GM21360 (cell line): ENCODE results near the gene SPATA6L.
"Not testable (repeated sequence)": the region's sequence is repeated elsewhere in the genome, so short reads cannot be mapped to it uniquely, and the experiment has no call there.

Source experiments
- ATAC-seq: cut with Tn5 transposase; IDR thresholded peaks from one replicate; pipeline ENCODE4 v1.9.1; 2021; ENCODE audit warnings: mild to moderate bottlenecking, moderate library complexity; ENCODE audit not compliant: unreplicated experiment

Gene SPATA6L

GRCh38 chr9:4678679-4679267 is 12.5 kb upstream of the SPATA6L start:
- peak; percentile 13 for ATAC-seq

DNA sequence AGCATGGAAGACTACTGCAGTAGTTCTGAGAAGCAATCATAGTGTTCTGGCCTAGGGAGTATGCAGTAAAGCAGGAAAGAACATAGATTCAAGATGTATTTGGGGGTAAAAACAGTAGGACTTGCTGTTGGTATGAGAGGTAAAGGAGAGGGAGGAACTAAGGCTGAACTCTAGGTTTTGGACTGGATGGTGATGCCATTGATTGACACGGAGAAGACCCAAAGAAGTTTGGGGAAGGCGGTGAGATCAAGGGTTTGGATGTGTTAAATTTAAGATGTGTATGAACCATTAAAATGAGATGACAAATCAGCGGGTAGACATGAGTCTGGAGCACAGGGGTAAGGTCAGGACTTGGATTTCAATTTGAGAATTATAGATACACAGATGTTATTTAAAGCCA is 11.1 kb upstream of the SPATA6L start:
- no peak for ATAC-seq

DNA sequence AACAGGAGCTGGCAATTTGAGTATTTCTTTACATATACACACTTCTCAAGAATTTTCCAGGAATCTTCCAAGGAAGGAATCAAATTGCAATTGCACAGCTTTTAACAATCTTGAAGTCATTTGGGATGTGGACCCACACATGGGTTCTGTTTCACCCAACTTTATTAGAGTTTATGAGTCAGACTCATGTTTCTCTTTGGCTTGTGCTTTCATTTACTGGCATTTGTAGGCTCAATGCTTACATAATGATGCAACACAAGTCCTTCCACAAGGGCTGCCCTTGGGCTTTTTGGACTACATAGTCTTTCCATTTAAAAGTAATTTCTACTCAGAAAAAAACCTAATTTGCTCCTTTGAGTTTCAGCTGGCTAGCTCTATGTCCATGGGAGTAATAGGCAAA is 8.5 kb upstream of the SPATA6L start:
- ATAC-seq, result no peak

- ATAC-seq, result no peak
These were observed 5.5 kb upstream of the SPATA6L start for GRCh38 chr9:4671737-4672136.

DNA sequence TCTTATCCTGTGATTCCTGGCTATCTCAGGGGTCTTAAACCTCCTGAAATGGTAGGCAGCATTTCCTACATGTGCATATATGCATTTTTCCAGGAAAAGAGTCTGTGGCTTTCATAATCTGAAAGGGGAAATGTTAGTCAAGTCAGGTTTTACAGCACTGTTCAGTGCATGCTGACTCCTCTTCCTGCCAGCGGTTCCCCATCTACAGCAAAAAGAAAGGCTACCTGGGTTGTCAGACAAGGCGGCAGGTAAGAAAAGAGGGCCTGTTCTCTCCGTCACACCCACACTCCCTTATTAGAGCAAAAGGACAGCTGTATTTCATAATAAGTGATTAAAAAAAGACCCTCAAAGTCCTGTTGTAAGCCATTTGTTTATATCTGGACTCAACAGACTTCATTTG is 4.3 kb upstream of the SPATA6L start:
- ATAC-seq, result no peak

DNA sequence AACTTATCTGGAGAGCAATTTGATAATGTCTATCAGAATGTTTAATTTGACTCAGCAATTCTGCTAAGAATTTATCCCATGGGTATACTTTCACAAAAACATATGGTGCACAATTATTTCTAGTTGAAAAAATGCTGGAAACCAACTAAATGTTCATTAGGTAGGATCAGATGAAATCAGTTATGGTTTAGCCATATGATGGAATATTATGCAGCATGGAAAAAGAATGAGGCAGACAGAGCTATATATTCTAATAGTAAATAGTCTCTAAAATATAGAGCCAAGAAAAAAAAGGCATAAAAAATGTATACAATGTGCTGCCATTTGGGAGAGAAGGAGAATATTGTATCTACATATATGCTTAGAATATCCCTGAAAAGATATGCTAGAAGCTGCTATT is 3.6 kb upstream of the SPATA6L start:
- no peak for ATAC-seq

GRCh38 chr9:4668604-4669003 is 2.3 kb upstream of the SPATA6L start:
- ATAC-seq, result no peak

GRCh38 chr9:4667681-4668080 is 1.4 kb upstream of the SPATA6L start:
- ATAC-seq, result no peak

DNA sequence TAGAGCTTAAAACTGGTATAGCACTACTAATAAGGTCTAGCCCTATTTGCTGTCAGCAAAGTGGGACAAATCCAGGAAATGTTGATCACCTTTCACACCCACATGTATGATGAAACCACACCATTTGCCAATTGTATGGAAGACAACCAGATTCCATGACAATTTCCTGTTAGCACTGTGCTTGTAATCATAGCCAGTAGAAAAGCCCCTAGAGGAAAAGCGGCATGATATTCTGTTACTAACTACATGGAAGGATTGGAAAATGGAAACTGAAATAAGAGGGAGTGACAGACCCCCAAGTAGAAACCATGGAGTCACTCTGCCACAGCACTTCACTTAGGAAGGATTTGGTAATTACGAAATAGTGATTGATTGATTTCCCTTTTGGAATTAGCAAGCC is 923 bp downstream of the SPATA6L start:
- ATAC-seq, result no peak

GRCh38 chr9:4663956-4664355 is 2.3 kb downstream of the SPATA6L start:
- ATAC-seq, result no peak

GRCh38 chr9:4662989-4663792 is 3.1 kb downstream of the SPATA6L start:
- no peak for ATAC-seq

DNA sequence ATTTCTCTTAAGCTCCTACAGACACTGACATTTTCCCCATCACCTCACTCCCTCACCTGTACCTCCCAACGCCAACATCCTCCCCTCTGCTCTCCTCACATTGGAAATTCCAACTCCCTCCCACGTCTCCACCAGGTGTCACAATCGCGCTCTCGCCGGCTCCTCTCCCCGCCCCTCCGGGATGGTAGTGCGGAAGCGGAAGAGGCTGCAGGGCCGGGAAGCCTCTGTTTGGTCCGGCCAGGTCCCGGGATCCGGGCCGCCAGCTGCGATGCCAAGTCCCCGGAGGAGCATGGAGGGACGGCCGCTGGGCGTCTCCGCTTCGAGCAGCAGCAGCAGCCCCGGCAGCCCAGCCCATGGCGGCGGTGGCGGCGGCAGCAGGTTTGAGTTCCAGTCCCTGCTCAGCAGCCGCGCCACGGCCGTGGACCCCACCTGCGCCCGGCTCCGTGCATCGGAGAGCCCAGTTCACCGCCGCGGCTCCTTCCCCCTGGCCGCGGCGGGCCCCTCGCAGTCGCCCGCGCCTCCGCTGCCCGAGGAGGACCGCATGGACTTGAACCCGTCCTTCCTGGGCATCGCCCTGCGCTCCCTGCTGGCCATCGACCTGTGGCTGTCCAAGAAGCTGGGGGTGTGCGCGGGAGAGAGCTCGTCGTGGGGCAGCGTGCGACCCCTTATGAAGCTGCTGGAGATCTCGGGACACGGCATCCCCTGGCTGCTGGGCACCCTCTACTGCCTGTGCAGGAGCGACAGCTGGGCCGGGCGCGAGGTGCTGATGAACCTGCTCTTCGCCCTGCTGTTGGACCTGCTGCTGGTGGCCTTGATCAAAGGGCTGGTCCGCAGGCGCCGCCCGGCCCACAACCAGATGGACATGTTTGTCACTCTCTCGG is 3.9 kb downstream of the SPATA6L start, which contains the start of gene PLPP6:
PLPP6 (plus strand) TSS at position 187 of the 881 bp plus-strand sequence; CDS start at position 269, 82 bp downstream.
- ATAC-seq, result peak; percentile 76

DNA sequence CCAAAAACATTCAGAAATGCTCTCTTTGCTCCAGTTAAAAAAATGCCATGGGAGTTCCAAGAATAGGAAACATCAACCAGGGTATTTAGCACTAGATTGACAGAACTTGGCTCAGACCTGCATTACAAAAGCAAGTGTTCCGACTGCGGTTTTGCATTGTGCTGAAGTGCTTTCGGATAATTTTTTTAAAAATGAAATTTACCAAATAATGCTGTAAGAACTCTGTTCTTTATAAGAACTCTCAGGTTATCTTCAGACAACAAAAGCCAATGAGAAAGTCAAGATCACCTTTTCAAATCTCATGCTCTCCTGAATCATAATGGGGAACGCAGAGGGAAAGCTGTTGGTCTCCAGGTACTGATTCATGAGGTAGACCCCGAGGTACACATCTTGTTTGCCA is 4.7 kb downstream of the SPATA6L start:
- peak; percentile 7 for ATAC-seq

DNA sequence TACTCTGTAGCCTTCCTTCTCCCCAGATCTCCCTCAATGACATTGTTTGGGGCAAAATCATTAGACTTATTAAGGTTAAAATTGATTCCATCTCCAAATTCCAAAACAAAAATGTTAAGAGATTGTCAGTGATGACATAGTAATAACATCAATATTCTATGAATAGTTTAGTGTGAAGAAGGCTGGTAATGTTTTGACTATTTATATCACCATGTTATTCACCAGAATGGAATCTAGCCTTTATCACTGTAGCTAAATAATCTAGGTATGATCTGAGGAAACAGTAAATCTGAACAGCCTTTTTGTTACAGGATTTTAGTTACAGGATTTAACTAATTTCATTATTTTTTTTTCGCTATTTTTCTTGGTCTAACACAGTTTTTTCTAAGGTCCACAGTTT is 5.1 kb downstream of the SPATA6L start:
- ATAC-seq, result no peak

DNA sequence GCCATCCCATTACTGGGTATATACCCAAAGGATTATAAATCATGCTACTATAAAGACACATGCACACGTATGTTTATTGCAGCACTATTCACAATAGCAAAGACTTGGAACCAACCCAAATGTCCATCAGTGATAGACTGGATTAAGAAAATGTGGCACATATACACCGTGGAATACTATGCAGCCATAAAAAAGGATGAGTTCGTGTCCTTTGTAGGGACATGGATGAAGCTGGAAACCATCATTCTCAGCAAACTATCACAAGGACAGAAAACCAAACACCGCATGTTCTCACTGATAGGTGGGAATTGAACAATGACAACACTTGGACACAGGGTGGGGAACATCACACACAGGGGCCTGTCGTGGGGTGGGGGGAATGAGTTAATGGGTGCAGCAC is 5.6 kb downstream of the SPATA6L start:
- ATAC-seq, result not testable (repeated sequence)

- ATAC-seq, result no peak
These were observed 8.7 kb downstream of the SPATA6L start for GRCh38 chr9:4657426-4658159.

- ATAC-seq, result no peak
These were observed 9.7 kb downstream of the SPATA6L start for GRCh38 chr9:4656621-4657020.

- not testable (repeated sequence) for ATAC-seq
These were observed 10.1 kb downstream of the SPATA6L start for GRCh38 chr9:4656196-4656595.

DNA sequence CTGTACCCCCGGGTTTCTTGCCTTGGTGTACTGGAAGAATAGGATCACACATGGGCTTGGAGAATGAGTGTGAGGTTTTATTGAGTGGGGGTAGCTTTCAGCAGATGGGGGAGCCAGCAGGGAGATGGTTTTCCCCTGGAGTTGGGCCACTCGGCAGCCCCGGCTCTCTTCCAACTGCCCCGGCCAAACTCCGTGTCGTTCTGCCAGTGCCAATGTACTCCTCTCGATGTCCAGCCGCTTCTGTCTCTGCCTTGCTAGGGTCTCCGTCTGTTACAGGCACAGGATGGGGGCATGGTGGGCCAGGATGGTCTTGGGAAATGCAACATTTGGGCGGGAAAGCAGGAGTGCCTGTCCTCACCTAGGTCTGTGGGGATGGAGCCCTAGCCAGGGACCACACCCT is 11.7 kb downstream of the SPATA6L start:
- ATAC-seq, result no peak

- ATAC-seq, result no peak
These were observed 12.2 kb downstream of the SPATA6L start for GRCh38 chr9:4654084-4654483.

DNA sequence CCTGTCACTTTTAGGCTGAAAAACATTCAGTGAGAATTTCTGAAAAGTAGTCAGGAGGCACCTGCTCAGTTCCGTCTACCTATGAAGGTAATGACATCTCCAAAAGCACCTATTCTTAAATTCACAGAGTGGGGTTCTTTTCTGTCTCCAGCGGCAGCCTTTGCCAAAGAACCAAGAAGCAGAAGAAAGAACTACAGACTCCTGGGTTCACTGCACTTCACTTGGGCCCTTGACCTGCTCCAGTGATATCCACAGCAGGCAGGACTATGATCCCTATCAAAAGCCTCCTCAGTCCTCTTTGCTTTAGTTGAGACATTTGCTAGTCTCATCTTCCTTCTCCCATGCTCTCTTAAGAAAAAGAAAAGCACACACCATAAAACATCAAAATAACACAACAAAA is 23.9 kb downstream of the SPATA6L start:
- ATAC-seq, result no peak
